ENCODE results near the gene CELSR1. TPM values are rescaled to one million over a fixed set of nuclear protein-coding genes. Genes with fewer than 3 reads are reported as not detected.

The CELSR1 gene
- total RNA-seq, 1 experiment from 2014 or later = 22.6 TPM

GRCh38 chr22:46414704-46415103 lies 122.7 kb downstream of the CELSR1 start:
- peaks cover 0 to 8% (median 4%) of the 10 kb centered on the region in 3 experiments; a peak in 2 of 7 replicates for H3K36me3 Mint-ChIP-seq (ENCODE audit: insufficient read depth in 1 of 3, low read depth in 3 of 3)

More at GRCh38 chr22:46414704-46415103, 122.7 kb downstream of the CELSR1 start:
- Histone ChIP-seq H3K9me3 (ENCODE audit: control insufficient read depth, low read depth, low read length) (no peaks in the 10 kb centered on the region), H3K4me1 (ENCODE audit: insufficient read depth, low read length) (no peaks in the 10 kb centered on the region), H3K23me2 (ENCODE audit: insufficient read length, low read depth, low read length, poor library complexity, severe bottlenecking) (no peaks in the 10 kb centered on the region), H3K23ac (ENCODE audit: insufficient read length, low read depth, low read length) (no peak overlapping the region), H4K5ac (ENCODE audit: insufficient read length, low read depth, low read length) (no peak overlapping the region), H3K79me2 (ENCODE audit: insufficient read depth, low read length) (no peaks in the 10 kb centered on the region), H3K27ac (ENCODE audit: insufficient read length, low read depth, low read length) (no peak overlapping the region), H3K56ac (ENCODE audit: insufficient read length, low read depth, low read length) (no peak overlapping the region), H3K18ac (ENCODE audit: insufficient read length, low read depth, low read length) (no peak overlapping the region), H3K4me2 (ENCODE audit: insufficient read depth, insufficient read length, low read length) (no peak overlapping the region), H2BK120ac (ENCODE audit: low read depth, low read length, poor library complexity, severe bottlenecking) (no peak overlapping the region), H4K91ac (ENCODE audit: insufficient read length, low read depth, low read length) (no peak overlapping the region), H3T11ph (ENCODE audit: low read length) (no peak overlapping the region), H3K4ac (ENCODE audit: low read depth, low read length) (no peak overlapping the region), H4K20me1 (ENCODE audit: control insufficient read depth, insufficient read depth, insufficient read length) (no peaks in the 10 kb centered on the region), H2AK5ac (ENCODE audit: insufficient read length, low read length) (no peak overlapping the region), H2AFZ (ENCODE audit: low read length) (no peak overlapping the region), H2BK15ac (ENCODE audit: low read depth, low read length) (no peak overlapping the region), H2BK5ac (ENCODE audit: insufficient read length, low read length) (no peak overlapping the region), H3K27me3 (ENCODE audit: insufficient read depth, low read length) (no peaks in the 10 kb centered on the region), H2BK12ac (ENCODE audit: insufficient read length, low read depth, low read length) (no peak overlapping the region), H3K14ac (ENCODE audit: insufficient read depth, low read length) (no peak overlapping the region), H3K79me1 (ENCODE audit: insufficient read depth, low read depth, low read length, poor library complexity, severe bottlenecking) (no peaks in the 10 kb centered on the region), H2BK20ac (ENCODE audit: low read depth, low read length, poor library complexity, severe bottlenecking) (no peak overlapping the region), H4K8ac (replicated peaks; ENCODE audit: insufficient read length, low read depth, low read length) (no peak overlapping the region), H3K9ac (ENCODE audit: extremely low read depth, insufficient read length, low read length) (no peak overlapping the region)
- no peaks in the 10 kb centered on the region for H3K9me3 Mint-ChIP-seq
- H3K27me3 Mint-ChIP-seq (ENCODE audit: low read depth) = no peaks in the 10 kb centered on the region; the same call in 1 of the 2 replicates
- H3K4me3 Mint-ChIP-seq = no peak overlapping the region
- TF ChIP-seq CTCF (conservative IDR thresholded peaks at IDR 0.05) = no peak
- no peak for DNase-seq
- peaks cover 7 to 10% of the 10 kb centered on the region in 2 experiments; a peak in 3 of 4 replicates for H3K4me1 Mint-ChIP-seq
- no peak overlapping the region; a peak in 1 of 7 replicates for H3K27ac Mint-ChIP-seq
- no CpG with 5 or more reads among the region's 19 CpGs for WGBS (ENCODE audit: extremely low coverage, insufficient read length, low lambda C conversion rate)

Data from H9 (cell line).